Endothelial cell of umbilical vein (primary cell): ENCODE measurements around the gene LMF1. TPM values are rescaled to one million over a fixed set of nuclear protein-coding genes. Genes with fewer than 3 reads are reported as not detected.
"Not testable (repeated sequence)": the region's sequence is repeated elsewhere in the genome, so short reads cannot be mapped to it uniquely, and the experiment has no call there.

Source experiments
- BruUV-seq: library from RNA; stranded (reverse); fragments of 400-500 nt; replicated peaks from 2 replicates; lab custom pipeline; 2021; lab: Mats Ljungman, UMichigan
- CTCF ChIA-PET: fragments of 300-600, 350-600 bp; sonication (Branson Sonifier 250); formaldehyde crosslinking; loops from one replicate; lab custom pipeline; 2021; ENCODE audit warnings: antibody characterized with exemption, inconsistent platforms; lab: Charles Lee
- POLR2A ChIA-PET: fragments of 300-600, 350-600 bp; sonication (Branson Sonifier 250); formaldehyde crosslinking; loops from one replicate; lab custom pipeline; 2021; ENCODE audit warnings: antibody characterized with exemption, inconsistent platforms; lab: Charles Lee
- DNase-seq: peaks from one replicate; pipeline ENCODE4 v3.0.0-alpha.2; 2011; ENCODE audit warnings: low read depth, low spot score
- FAIRE-seq: peaks from 2 replicates; lab custom pipeline; 2011; peaks lifted over from hg19 to GRCh38; lab: Jason Lieb, UNC
- H2AFZ ChIP-seq: 2 replicates; pipeline ENCODE4 v1.6.0; 2012; ENCODE audit warnings: low read depth, low read length, control low read depth, inconsistent platforms
- H3K27ac ChIP-seq: 2 replicates; pipeline ENCODE4 v1.5.1; 2011; ENCODE audit warnings: low read depth, mild to moderate bottlenecking, control low read depth, low read length, moderate library complexity; ENCODE audit not compliant: insufficient read depth
- H3K27me3 ChIP-seq, 2 experiments: 2 replicates each; pipeline versions ENCODE4 v1.6.0 to v1.6.1; 2011; ENCODE audit warnings: low read length in 2 of 2, mixed read lengths in 1 of 2; ENCODE audit not compliant: control insufficient read depth in 2 of 2, insufficient read depth in 2 of 2
- H3K36me3 ChIP-seq, 2 experiments: 2 replicates in 1 of 2; 3 replicates in 1 of 2; pipeline ENCODE4 v1.5.1; 2011; ENCODE audit warnings: low read length in 2 of 2, mild to moderate bottlenecking in 1 of 2, moderate library complexity in 1 of 2; ENCODE audit not compliant: control insufficient read depth in 2 of 2, insufficient read depth in 2 of 2; ENCODE audit errors: extremely low read depth in 1 of 2
- H3K4me1 ChIP-seq: 3 replicates; pipeline ENCODE4 v1.5.1; 2011; ENCODE audit warnings: mild to moderate bottlenecking, low read length; ENCODE audit not compliant: control insufficient read depth, insufficient read depth; ENCODE audit errors: extremely low read depth
- H3K4me2 ChIP-seq: 2 replicates; pipeline ENCODE4 v1.6.1; 2011; ENCODE audit warnings: low read length, control low read depth, mixed read lengths; ENCODE audit not compliant: insufficient read depth
- H3K4me3 ChIP-seq, 3 experiments: fragments of 200-600 bp in 1 of 3; sonication (generic), shearing (Covaris generic) in 1 of 3; replicated peaks in 1 of 3; 2 replicates each; pipeline ENCODE4 v1.5.1; 2011 to 2016; ENCODE audit warnings: control low read depth in 3 of 3, low read length in 3 of 3, mild to moderate bottlenecking in 2 of 3, inconsistent platforms in 1 of 3, low read depth in 1 of 3, moderate library complexity in 1 of 3; ENCODE audit not compliant: insufficient read depth in 1 of 3
- H3K79me2 ChIP-seq: 2 replicates; pipeline ENCODE4 v1.6.0; 2012; ENCODE audit warnings: low read length, inconsistent platforms; ENCODE audit not compliant: control insufficient read depth, insufficient read depth
- H3K9ac ChIP-seq: replicated peaks from 2 replicates; pipeline ENCODE3; 2011; ENCODE audit warnings: low read length, control low read depth; ENCODE audit not compliant: insufficient read depth; ENCODE audit errors: extremely low read depth
- H3K9me1 ChIP-seq: replicated peaks from 3 replicates; pipeline ENCODE4 v1.6.0; 2011; ENCODE audit warnings: mild to moderate bottlenecking, low read length; ENCODE audit not compliant: control insufficient read depth, insufficient read depth; ENCODE audit errors: extremely low read depth
- H3K9me3 ChIP-seq: replicated peaks from 2 replicates; pipeline ENCODE4 v1.5.1; 2012; ENCODE audit warnings: low read length, inconsistent platforms; ENCODE audit not compliant: control insufficient read depth, insufficient read depth
- H4K20me1 ChIP-seq: replicated peaks from 2 replicates; pipeline ENCODE3; 2011; ENCODE audit warnings: mild to moderate bottlenecking, low read length; ENCODE audit not compliant: control insufficient read depth, insufficient read depth; ENCODE audit errors: extremely low read depth
- CTCF ChIP-seq, 2 donors: IDR thresholded peaks; 1 replicate in 1 of 2; 2 replicates in 1 of 2; pipeline ENCODE4 v1.5.1; 2011; ENCODE audit warnings: low read length in 2 of 2, mild to moderate bottlenecking in 2 of 2, moderate library complexity in 2 of 2, control low read depth in 1 of 2, inconsistent platforms in 1 of 2, low read depth in 1 of 2; ENCODE audit not compliant: insufficient read depth in 1 of 2; ENCODE audit errors: extremely low read depth in 1 of 2
- EZH2 ChIP-seq: IDR thresholded peaks from 2 replicates; pipeline ENCODE4 v1.6.1; 2012; ENCODE audit warnings: borderline replicate concordance, low read depth, mild to moderate bottlenecking, moderate library complexity, low read length, inconsistent platforms; ENCODE audit not compliant: severe bottlenecking
- JUN ChIP-seq: IDR thresholded peaks from 2 replicates; pipeline ENCODE4 v1.6.1; 2011; ENCODE audit warnings: borderline replicate concordance, low read depth; ENCODE audit not compliant: insufficient read length, insufficient read depth
- MAX ChIP-seq: IDR thresholded peaks from 2 replicates; pipeline ENCODE4 v1.6.1; 2011; ENCODE audit not compliant: insufficient read depth, insufficient read length
- dilution Hi-C: fragments of 300-500 bp; cut with MboI; formaldehyde crosslinking; loops from one replicate; pipeline ENCODE4 v1.15.0; 2019; ENCODE audit warnings: low sequenced_read_pairs; ENCODE audit not compliant: extremely low pct_ligation_motif_present
- intact Hi-C: fragments of 100-400 bp; cut with micrococcal nuclease; formaldehyde crosslinking; loops from one replicate; pipeline ENCODE4 v1.10.0; 2022
- polyA plus RNA-seq, 4 experiments: library from polyadenylated mRNA; depleted of rRNA in 3 of 4; stranded (reverse) in 3 of 4; unstranded in 1 of 4; fragments of >200 nt; gene quantifications; 2 replicates each; pipeline versions ENCODE4 v1.2.1 to v1.2.3, GENCODE V29; 2011 to 2012; ENCODE audit warnings: missing spikeins in 1 of 4
- total RNA-seq: library from RNA; stranded (reverse); gene quantifications from 2 replicates; pipeline ENCODE4 v1.2.3, GENCODE V29; 2021

The LMF1 gene
- total and polyA plus RNA-seq, 2 donors (not counting 3 experiments of a cell fraction or from before 2014, with no cell fraction given) = 17.8 TPM

- Histone ChIP-seq H3K9me1 (no peaks in the 10 kb centered on the region), H3K4me3 (no peak overlapping the region), H3K4me2 (no peak overlapping the region), H3K27ac (no peak overlapping the region), H3K79me2 (no peaks in the 10 kb centered on the region), H2AFZ (no peak overlapping the region), H3K9ac (no peak overlapping the region), H3K4me1 (no peaks in the 10 kb centered on the region), H4K20me1 (no peaks in the 10 kb centered on the region), H3K9me3 (no peaks in the 10 kb centered on the region), H3K36me3 (no peaks in the 10 kb centered on the region), H3K27me3 (no peaks in the 10 kb centered on the region)
- intact Hi-C loops (no loop called here), dilution Hi-C loops (no loop called here)
- CTCF ChIA-PET = no interaction called here
- TF ChIP-seq CTCF (IDR thresholded peaks at IDR 0.05; ENCODE audit: extremely low read depth in 1 of 2, insufficient read depth in 1 of 2, low read depth in 1 of 2, low read length in 2 of 2) (no peak), JUN (no peak), MAX (no peak), EZH2 (no peak)
- POLR2A ChIA-PET = no interaction called here
- DNase-seq (no peak), FAIRE-seq (no peak)
- BruUV-seq = no TSS peak
Measured at GRCh38 chr16:838741-839140, 132.0 kb downstream of the LMF1 start.

GRCh38 chr16:836822-837221 is 134.0 kb downstream of the LMF1 start:
- H3K79me2 ChIP-seq, H3K9me3 ChIP-seq, H3K9me1 ChIP-seq, H3K27ac ChIP-seq, DNase-seq, BruUV-seq, intact Hi-C loops, H3K4me3 ChIP-seq, H3K27me3 ChIP-seq, H2AFZ ChIP-seq, CTCF ChIA-PET, FAIRE-seq, H3K4me1 ChIP-seq, H3K4me2 ChIP-seq, POLR2A ChIA-PET, H4K20me1 ChIP-seq, H3K9ac ChIP-seq, H3K36me3 ChIP-seq, dilution Hi-C loops: not testable (repeated sequence)
